SU-DHL-6 (cell line): Measurements from ENCODE around the gene HTR2C.

Experiments
- H2AFZ ChIP-seq: fragments of 200-600 bp; sonication (generic); 2 replicates; pipeline ENCODE4 v1.6.1; 2014; ENCODE audit warnings: low read depth, mild to moderate bottlenecking, moderate library complexity, mixed read lengths, antibody characterized with exemption, low read length; ENCODE audit not compliant: severe bottlenecking
- H3F3A ChIP-seq: fragments of 200-600 bp; shearing (Covaris generic); 2 replicates; pipeline ENCODE4 v1.6.0; 2016; ENCODE audit warnings: antibody characterized with exemption, mild to moderate bottlenecking; ENCODE audit not compliant: insufficient read depth
- H3K27ac ChIP-seq: fragments of 200-600 bp; sonication (generic); 2 replicates; pipeline ENCODE4 v1.5.1; 2016; ENCODE audit warnings: low read depth, mild to moderate bottlenecking, low read length, moderate library complexity, mixed read lengths
- H3K27me3 ChIP-seq: fragments of 200-600 bp; sonication (generic), shearing (Covaris generic); 2 replicates; pipeline ENCODE4 v1.6.0; 2014; ENCODE audit warnings: mild to moderate bottlenecking, low read length
- H3K36me3 ChIP-seq: fragments of 200-600 bp; sonication (generic); 2 replicates; pipeline ENCODE4 v1.6.1; 2014; ENCODE audit warnings: mild to moderate bottlenecking, low read length, mixed read lengths
- H3K4me2 ChIP-seq: fragments of 300-600, 200-600 bp; shearing (Covaris generic), sonication (generic); 2 replicates; pipeline ENCODE4 v1.6.0; 2014; ENCODE audit warnings: low read length, low read depth, mild to moderate bottlenecking; ENCODE audit not compliant: poor library complexity, severe bottlenecking
- H3K4me3 ChIP-seq: fragments of 200-600 bp; sonication (generic); 2 replicates; pipeline ENCODE4 v1.5.1; 2014; ENCODE audit warnings: antibody characterized with exemption, low read length, mild to moderate bottlenecking, mixed read lengths; ENCODE audit not compliant: insufficient read depth, poor library complexity, severe bottlenecking
- H3K79me2 ChIP-seq: fragments of 200-600 bp; sonication (generic); 2 replicates; pipeline ENCODE4 v1.6.1; 2014; ENCODE audit warnings: mild to moderate bottlenecking, low read length, moderate library complexity; ENCODE audit not compliant: insufficient read depth
- H3K9ac ChIP-seq: fragments of 200-600 bp; sonication (generic); 2 replicates; pipeline ENCODE4 v1.7.0; 2014; ENCODE audit warnings: mild to moderate bottlenecking, low read length
- H3K9me2 ChIP-seq: fragments of 200-600 bp; sonication (generic); replicated peaks from 2 replicates; pipeline ENCODE4 v1.6.1; 2014; ENCODE audit warnings: low read length; ENCODE audit not compliant: insufficient read depth
- H3K9me3 ChIP-seq: fragments of 200-600 bp; sonication (generic); 2 replicates; pipeline ENCODE4 v1.6.1; 2014; ENCODE audit warnings: low read length, mixed read lengths; ENCODE audit not compliant: insufficient read depth
- H4K20me1 ChIP-seq: fragments of 200-600 bp; sonication (generic); 2 replicates; pipeline ENCODE4 v1.6.1; 2014; ENCODE audit warnings: low read depth, mild to moderate bottlenecking, antibody characterized with exemption, low read length, moderate library complexity, mixed read lengths
- EZH2phosphoT487 ChIP-seq: fragments of 200-600 bp; sonication (generic), shearing (Covaris generic); conservative IDR thresholded peaks from 2 replicates; pipeline ENCODE4 v1.6.1; 2018; ENCODE audit warnings: mild to moderate bottlenecking, antibody characterized with exemption, low read length, moderate library complexity, mixed read lengths
- TF ChIP-seq, protein P1 (sequence below): fragments of 200-600 bp; sonication (generic); IDR thresholded peaks from one replicate; pipeline ENCODE4 v1.5.1; 2017; ENCODE audit warnings: antibody characterized with exemption, mild to moderate bottlenecking, low read length, moderate library complexity; ENCODE audit not compliant: insufficient read depth, poor library complexity, severe bottlenecking

HTR2C gene

DNA sequence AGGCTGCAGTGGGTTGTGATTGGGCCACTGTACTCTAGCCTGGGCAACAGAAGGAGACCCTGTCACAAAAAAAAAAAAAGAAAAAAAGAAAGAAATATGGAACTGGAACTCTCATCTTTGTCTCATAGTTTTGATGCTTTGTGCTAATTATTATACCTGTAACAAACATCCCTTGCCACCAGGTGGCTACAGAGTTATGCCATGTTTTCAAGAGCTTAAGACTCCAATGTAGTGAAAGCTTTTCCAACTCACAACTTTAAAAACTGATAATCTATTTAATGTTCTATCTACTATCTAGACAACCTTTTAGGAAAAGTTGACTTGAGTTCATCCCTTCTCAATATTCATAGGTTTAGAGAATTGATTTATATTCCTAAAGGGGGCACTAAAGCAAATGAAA lies 42.4 kb downstream of the HTR2C start:
- Histone ChIP-seq H3K36me3 (no peaks in the 10 kb centered on the region), H3K9me3 (no peaks in the 10 kb centered on the region), H3F3A (no peaks in the 10 kb centered on the region), H3K9ac (no peak overlapping the region), H3K9me2 (no peaks in the 10 kb centered on the region), H3K4me2 (no peak overlapping the region), H3K27me3 (no peaks in the 10 kb centered on the region), H3K27ac (no peak overlapping the region), H2AFZ (no peak overlapping the region), H3K4me3 (no peak overlapping the region), H3K79me2 (no peaks in the 10 kb centered on the region), H4K20me1 (no peaks in the 10 kb centered on the region)
- TF ChIP-seq, protein P1, sequence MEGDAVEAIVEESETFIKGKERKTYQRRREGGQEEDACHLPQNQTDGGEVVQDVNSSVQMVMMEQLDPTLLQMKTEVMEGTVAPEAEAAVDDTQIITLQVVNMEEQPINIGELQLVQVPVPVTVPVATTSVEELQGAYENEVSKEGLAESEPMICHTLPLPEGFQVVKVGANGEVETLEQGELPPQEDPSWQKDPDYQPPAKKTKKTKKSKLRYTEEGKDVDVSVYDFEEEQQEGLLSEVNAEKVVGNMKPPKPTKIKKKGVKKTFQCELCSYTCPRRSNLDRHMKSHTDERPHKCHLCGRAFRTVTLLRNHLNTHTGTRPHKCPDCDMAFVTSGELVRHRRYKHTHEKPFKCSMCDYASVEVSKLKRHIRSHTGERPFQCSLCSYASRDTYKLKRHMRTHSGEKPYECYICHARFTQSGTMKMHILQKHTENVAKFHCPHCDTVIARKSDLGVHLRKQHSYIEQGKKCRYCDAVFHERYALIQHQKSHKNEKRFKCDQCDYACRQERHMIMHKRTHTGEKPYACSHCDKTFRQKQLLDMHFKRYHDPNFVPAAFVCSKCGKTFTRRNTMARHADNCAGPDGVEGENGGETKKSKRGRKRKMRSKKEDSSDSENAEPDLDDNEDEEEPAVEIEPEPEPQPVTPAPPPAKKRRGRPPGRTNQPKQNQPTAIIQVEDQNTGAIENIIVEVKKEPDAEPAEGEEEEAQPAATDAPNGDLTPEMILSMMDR, result no peak
- TF ChIP-seq EZH2phosphoT487, result no peak

GRCh38 chrX:114635986-114636385 lies 52.1 kb downstream of the HTR2C start:
- no peaks in the 10 kb centered on the region for H4K20me1 ChIP-seq
- H3K79me2 ChIP-seq, result no peaks in the 10 kb centered on the region
- no peak overlapping the region for H3K9ac ChIP-seq
- H3K36me3 ChIP-seq, result no peaks in the 10 kb centered on the region
- no peak overlapping the region for H3K27ac ChIP-seq
- no peak overlapping the region for H2AFZ ChIP-seq
- H3K27me3 ChIP-seq, result no peaks in the 10 kb centered on the region
- no peak for TF ChIP-seq EZH2phosphoT487
- TF ChIP-seq, protein P1, result no peak
- H3K4me3 ChIP-seq, result no peak overlapping the region
- no peaks in the 10 kb centered on the region for H3K9me3 ChIP-seq
- H3K9me2 ChIP-seq, result no peaks in the 10 kb centered on the region
- no peak overlapping the region for H3K4me2 ChIP-seq
- no peaks in the 10 kb centered on the region for H3F3A ChIP-seq

DNA sequence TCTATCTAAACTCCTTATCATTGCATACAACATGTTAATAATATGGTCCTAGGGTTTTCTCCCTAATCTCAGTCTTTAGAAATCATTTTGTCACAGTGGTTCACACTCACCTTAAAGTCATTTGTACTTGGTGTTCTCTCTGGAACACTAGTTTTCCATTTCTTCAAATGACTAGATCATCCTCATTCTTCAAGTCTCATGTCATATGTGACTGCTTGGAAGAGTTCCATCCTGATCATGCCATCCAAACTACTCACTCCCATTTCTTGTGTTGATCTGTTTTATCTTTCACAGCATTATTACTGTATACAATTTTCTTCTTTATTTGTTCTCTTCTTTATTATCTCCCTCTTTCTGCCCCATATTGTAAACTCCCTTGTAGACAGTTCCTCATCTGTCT lies 66.5 kb downstream of the HTR2C start:
- Histone ChIP-seq H3K79me2 (no peaks in the 10 kb centered on the region), H3K27ac (no peak overlapping the region), H3K36me3 (no peaks in the 10 kb centered on the region), H4K20me1 (no peaks in the 10 kb centered on the region), H3K9me3 (no peaks in the 10 kb centered on the region), H3K9ac (no peak overlapping the region), H3K27me3 (no peaks in the 10 kb centered on the region), H2AFZ (no peak overlapping the region), H3K9me2 (no peaks in the 10 kb centered on the region), H3K4me2 (no peak overlapping the region), H3K4me3 (no peak overlapping the region), H3F3A (no peaks in the 10 kb centered on the region)
- no peak for TF ChIP-seq EZH2phosphoT487
- TF ChIP-seq, protein P1, result no peak
